Pancreas (tissue), 10 donors: ENCODE measurements around the gene KIAA1755. TPM values are rescaled to one million over a fixed set of nuclear protein-coding genes. Genes with fewer than 3 reads are reported as not detected.

Experiments used
- ATAC-seq, 4 donors: fragments of 200-7000 bp; cut with Tn5 transposase; one replicate each; pipeline versions ENCODE4 v1.8.0 to v1.9.1; 2020; ENCODE audit warnings: mild to moderate bottlenecking in 4 of 4, moderate library complexity in 4 of 4
- DNase-seq, 6 donors: peaks; one replicate each; pipeline ENCODE4 v3.0.0-alpha.2; 2020
- FAIRE-seq: peaks from 2 replicates; lab custom pipeline; 2012; peaks lifted over from hg19 to GRCh38; lab: Jason Lieb, UNC
- H3K27ac ChIP-seq, 4 donors: fragments of 200-600 bp; sonication (generic); 1 replicate in 3 of 4; 2 replicates in 1 of 4; pipeline versions ENCODE4 v1.5.0 to v1.8.0; 2020
- H3K27me3 ChIP-seq, 4 donors: fragments of 200-600 bp; one replicate each; pipeline ENCODE4 v1.8.0; 2021
- H3K36me3 ChIP-seq, 3 donors: fragments of 200-600 bp; sonication (generic) in 1 of 3; one replicate each; pipeline versions ENCODE4 v1.5.0 to v1.8.0; 2020 to 2021
- H3K4me1 ChIP-seq, 3 donors: fragments of 200-600 bp; one replicate each; pipeline ENCODE4 v1.8.0; 2021
- H3K4me3 ChIP-seq, 4 donors: fragments of 200-600 bp; sonication (generic) in 2 of 4; one replicate each; pipeline versions ENCODE4 v1.5.0 to v1.8.0; 2020 to 2021
- H3K9me3 ChIP-seq, 4 donors: fragments of 200-600 bp; one replicate each; pipeline ENCODE4 v1.8.0; 2021
- CTCF ChIP-seq, 4 donors: fragments of 200-600 bp; sonication (generic) in 3 of 4; IDR thresholded peaks; one replicate each; pipeline versions ENCODE4 v1.5.0 to v1.8.0; 2021; ENCODE audit warnings: antibody characterized with exemption in 4 of 4
- WGBS, 2 donors: extraction: QIAGEN DNeasy Blood & Tissue Kit; methylation state at CpG; one replicate each; pipeline ENCODE4 v1.1.7; 2013; 5-methylcytosine and 5-hydroxymethylcytosine counted together
- intact Hi-C, 3 donors: fragments of 100-400 bp; cut with DNase I; formaldehyde crosslinking; loops; one replicate each; pipeline versions ENCODE4 v1.11.1 to v1.14.2; 2022
- polyA plus RNA-seq, 2 donors: library from polyadenylated mRNA; stranded (reverse); fragments of 200-250 nt; gene quantifications; one replicate each; pipeline ENCODE4 v1.2.3, GENCODE V29; 2013
- total RNA-seq, 6 donors: library from RNA; stranded (reverse); fragmentation: NEBNext Ultra II Directional in 4 of 6; extraction: Animal tissue kit (Norgen Biotek cat#: 25700) in 4 of 6; gene quantifications; one replicate each; pipeline versions ENCODE4 v1.2.1 to v1.2.4, GENCODE V29; 2021 to 2023
- donor health status: healthy with polysubstance abuse.
- donor health status: DM: no; HTN: no; CAD: no; lungs with moderate emphysema.
- donor health status: DM: no; HTN: no; CAD: no.
- donor health status: control.
- donor health status: control.
- donor health status: Bipolar disorder and iron deficiency.
- donor health status: DM: yes; HTN: yes; CAD: no.
- donor health status: DM: no; HTN: no; CAD: no.
- donor health status: DM: no; HTN: no; CAD: no.
- donor health status: DM: yes; HTN: yes; CAD: no.

The KIAA1755 gene
- total and polyA plus RNA-seq, 8 donors = 0.24 to 2.5 (median 0.96) TPM

- Histone ChIP-seq H3K27ac (no peak overlapping the region), H3K4me1 (no peaks in the 10 kb centered on the region), H3K9me3 (no peaks in the 10 kb centered on the region), H3K36me3 (no peaks in the 10 kb centered on the region), H3K4me3 (no peak overlapping the region), H3K27me3 (no peaks in the 10 kb centered on the region)
- no peak for TF ChIP-seq CTCF (IDR thresholded peaks at IDR 0.05)
- intact Hi-C loops = no loop called here
- ATAC-seq (no peak), FAIRE-seq (no peak), DNase-seq (no peak)
- WGBS, 2 donors = 70 to 74% methylated on average over 5 of the region's 5 CpGs
Measured at GRCh38 chr20:38191654-38192053, 68.9 kb downstream of the KIAA1755 start.

GRCh38 chr20:38190936-38191371 is 69.6 kb downstream of the KIAA1755 start:
- WGBS, 2 donors = 48 to 60% methylated on average over 3 of the region's 3 CpGs
- Histone ChIP-seq H3K4me1 (no peaks in the 10 kb centered on the region), H3K27me3 (no peaks in the 10 kb centered on the region), H3K27ac (no peak overlapping the region), H3K36me3 (no peaks in the 10 kb centered on the region), H3K4me3 (no peak overlapping the region), H3K9me3 (no peaks in the 10 kb centered on the region)
- ATAC-seq = no peak
- no peak for DNase-seq
- intact Hi-C loops = no loop called here
- TF ChIP-seq CTCF (IDR thresholded peaks at IDR 0.05) = no peak
- no peak for FAIRE-seq

GRCh38 chr20:38190166-38190565 is 70.4 kb downstream of the KIAA1755 start:
- no peak for DNase-seq
- no peaks in the 10 kb centered on the region for H3K27me3 ChIP-seq
- WGBS, 2 donors = 80 to 86% methylated on average over 6 of the region's 6 CpGs
- FAIRE-seq = no peak
- H3K27ac ChIP-seq = no peak overlapping the region
- H3K4me1 ChIP-seq = no peaks in the 10 kb centered on the region
- TF ChIP-seq CTCF (IDR thresholded peaks at IDR 0.05) = no peak
- H3K4me3 ChIP-seq = no peak overlapping the region
- intact Hi-C loops = no loop called here
- ATAC-seq = no peak
- no peaks in the 10 kb centered on the region for H3K9me3 ChIP-seq
- no peaks in the 10 kb centered on the region for H3K36me3 ChIP-seq

- Histone ChIP-seq H3K4me1 (no peaks in the 10 kb centered on the region), H3K36me3 (no peaks in the 10 kb centered on the region), H3K27ac (no peak overlapping the region), H3K4me3 (no peak overlapping the region), H3K27me3 (no peaks in the 10 kb centered on the region), H3K9me3 (no peaks in the 10 kb centered on the region)
- ATAC-seq = peak in 2 of 4 donors; percentile 41 to 46
- DNase-seq = no peak
- FAIRE-seq = no peak
- TF ChIP-seq CTCF (IDR thresholded peaks at IDR 0.05) = no peak
- intact Hi-C loops = no loop called here
- WGBS, 2 donors = 47 to 56% methylated on average over 5 of the region's 5 CpGs
Measured at GRCh38 chr20:38187517-38187916, 73.0 kb downstream of the KIAA1755 start.

- 53 to 59% methylated on average over 5 of the region's 5 CpGs for WGBS, 2 donors
- TF ChIP-seq CTCF (IDR thresholded peaks at IDR 0.05) = no peak
- H3K36me3 ChIP-seq = no peaks in the 10 kb centered on the region
- H3K4me1 ChIP-seq = no peaks in the 10 kb centered on the region
- no peaks in the 10 kb centered on the region for H3K27me3 ChIP-seq
- H3K9me3 ChIP-seq = no peaks in the 10 kb centered on the region
- ATAC-seq (no peak), DNase-seq (no peak), FAIRE-seq (no peak)
- H3K27ac ChIP-seq = no peak overlapping the region
- intact Hi-C loops = no loop called here
- no peak overlapping the region for H3K4me3 ChIP-seq
Measured at GRCh38 chr20:38186788-38187221, 73.7 kb downstream of the KIAA1755 start.
